MCF 10A (cell line): Measurements from ENCODE around the gene ZNF608. TPM values are rescaled to one million over a fixed set of nuclear protein-coding genes. Genes with fewer than 3 reads are reported as not detected.

ENCODE experiments used
- BruUV-seq: library from RNA; stranded (reverse); fragments of 400-500 nt; replicated peaks from 2 replicates; lab custom pipeline; 2021; lab: Mats Ljungman, UMichigan
- CTCF ChIA-PET: fragments of 300-600 bp; sonication (Branson Sonifier 250); formaldehyde crosslinking; extraction: SDS; loops from one replicate; lab custom pipeline; 2021; ENCODE audit warnings: antibody characterized with exemption, inconsistent platforms; lab: Yijun Ruan, JAX
- POLR2A ChIA-PET: fragments of 300-600, 350-650 bp; sonication (Branson Sonifier 250); formaldehyde crosslinking; extraction: SDS; loops from one replicate; lab custom pipeline; 2020; ENCODE audit warnings: antibody characterized with exemption, inconsistent platforms; lab: Yijun Ruan, JAX
- DNase-seq: peaks from one replicate; pipeline ENCODE4 v3.0.0-alpha.2; 2018; ENCODE audit not compliant: unreplicated experiment
- H3K27ac Mint-ChIP-seq: one replicate; pipeline ENCODE4 v1.8.0; 2022; ENCODE audit warnings: mild to moderate bottlenecking, low read depth, mixed read lengths; ENCODE audit not compliant: unreplicated experiment
- H3K27me3 Mint-ChIP-seq: one replicate; pipeline ENCODE4 v1.8.0; 2022; ENCODE audit warnings: mixed read lengths; ENCODE audit not compliant: insufficient read depth, unreplicated experiment
- H3K36me3 Mint-ChIP-seq: one replicate; pipeline ENCODE4 v1.8.0; 2022; ENCODE audit warnings: mild to moderate bottlenecking, moderate library complexity, mixed read lengths; ENCODE audit not compliant: insufficient read depth, unreplicated experiment
- H3K4me1 Mint-ChIP-seq: one replicate; pipeline ENCODE4 v1.8.0; 2022; ENCODE audit warnings: mixed read lengths; ENCODE audit not compliant: insufficient read depth, unreplicated experiment
- H3K4me3 Mint-ChIP-seq: one replicate; pipeline ENCODE4 v1.8.0; 2022; ENCODE audit warnings: mild to moderate bottlenecking, moderate library complexity, mixed read lengths; ENCODE audit not compliant: unreplicated experiment
- H3K9me3 Mint-ChIP-seq: one replicate; pipeline ENCODE4 v1.8.0; 2022; ENCODE audit warnings: mixed read lengths; ENCODE audit not compliant: unreplicated experiment
- CTCF ChIP-seq: fragments of 200-600 bp; IDR thresholded peaks from one replicate; pipeline ENCODE4 v1.8.0; 2022; ENCODE audit warnings: antibody characterized with exemption, mild to moderate bottlenecking; ENCODE audit not compliant: unreplicated experiment
- intact Hi-C: fragments of 100-400 bp; cut with micrococcal nuclease; formaldehyde crosslinking; loops from 2 replicates; pipeline ENCODE4 v1.14.1; 2022
- total RNA-seq: library from RNA; stranded (reverse); gene quantifications from 2 replicates; pipeline ENCODE4 v1.2.3, GENCODE V29; 2022

ZNF608 gene
- total RNA-seq, 1 experiment from 2014 or later, result 8.4 TPM

- ChIA-PET POLR2A (interaction anchor here (0.6 to 1.3 kb wide), 7 partner anchors 10 to 316 kb away, joined by 3 to 5 read pairs (median 3); no protein-coding TSS in a partner anchor), CTCF (interaction anchor here (0.6 to 1.0 kb wide), 7 partner anchors 8 to 332 kb away, joined by 3 to 4 read pairs (median 3); no protein-coding TSS in a partner anchor)
Measured at GRCh38 chr5:124697933-124698591, 48.4 kb downstream of the ZNF608 start.

GRCh38 chr5:124697501-124697900, 48.9 kb downstream of the ZNF608 start:
- TF ChIP-seq CTCF, result no peak
- intact Hi-C loops, result no loop called here
- no peak overlapping the region for H3K27ac Mint-ChIP-seq
- BruUV-seq, result no TSS peak
- no peaks in the 10 kb centered on the region for H3K9me3 Mint-ChIP-seq
- ChIA-PET CTCF (interaction anchor here (0.6 to 1.0 kb wide), 2 partner anchors 10 to 27 kb away, joined by 3 read pairs; no protein-coding TSS in a partner anchor), POLR2A (interaction anchor here (0.6 to 1.2 kb wide), 2 partner anchors 11 to 27 kb away, joined by 3 read pairs; no protein-coding TSS in a partner anchor)
- H3K4me1 Mint-ChIP-seq, result no peaks in the 10 kb centered on the region
- no peak overlapping the region for H3K4me3 Mint-ChIP-seq
- H3K36me3 Mint-ChIP-seq, result peaks cover 9% of the 10 kb centered on the region
- no peak for DNase-seq
- no peaks in the 10 kb centered on the region for H3K27me3 Mint-ChIP-seq

More at GRCh38 chr5:124697933-124698591, 48.4 kb downstream of the ZNF608 start:
- DNase-seq, result no peak
- H3K27me3 Mint-ChIP-seq, result no peaks in the 10 kb centered on the region
- TF ChIP-seq CTCF, result no peak
- no TSS peak for BruUV-seq
- H3K4me1 Mint-ChIP-seq, result no peaks in the 10 kb centered on the region
- H3K27ac Mint-ChIP-seq, result no peak overlapping the region
- intact Hi-C loops, result no loop called here
- no peaks in the 10 kb centered on the region for H3K9me3 Mint-ChIP-seq
- H3K36me3 Mint-ChIP-seq, result peaks cover 9% of the 10 kb centered on the region
- H3K4me3 Mint-ChIP-seq, result no peak overlapping the region

- no peak overlapping the region for H3K27ac Mint-ChIP-seq
- CTCF ChIA-PET, result interaction anchor here (0.6 kb wide), 1 partner anchor 276 kb away, joined by 4 read pairs; no protein-coding TSS in a partner anchor
Measured at GRCh38 chr5:124696898-124697297, 49.5 kb downstream of the ZNF608 start.

More at GRCh38 chr5:124696898-124697297, 49.5 kb downstream of the ZNF608 start:
- no peak for TF ChIP-seq CTCF
- DNase-seq, result no peak
- Mint-ChIP-seq H3K27me3 (no peaks in the 10 kb centered on the region), H3K4me3 (no peak overlapping the region), H3K4me1 (no peaks in the 10 kb centered on the region), H3K36me3 (peaks cover 9% of the 10 kb centered on the region), H3K9me3 (no peaks in the 10 kb centered on the region)
- POLR2A ChIA-PET, result no interaction called here
- BruUV-seq, result no TSS peak
- intact Hi-C loops, result no loop called here
